SK-MEL-5 (cell line): ENCODE results near the gene LIPA. TPM values are rescaled to one million over a fixed set of nuclear protein-coding genes. Genes with fewer than 3 reads are reported as not detected.

Experiments
- total RNA-seq: library from RNA; depleted of rRNA; stranded (reverse); fragments of >200 nt; shearing (Covaris generic); gene quantifications from 2 replicates; pipeline ENCODE4 v1.2.3, GENCODE V29; 2014; rRNA removed

The LIPA gene
- total RNA-seq, 1 experiment from 2014 or later, result 68.2 TPM

Other genes starting within 250 kb of the LIPA start
- not detected in 2 replicates for gene CH25H, start 44.5 kb downstream of the LIPA start, total RNA-seq
- 1.7 and 2.0 TPM in 2 replicates for gene IFIT2, start 50.3 kb upstream of the LIPA start, total RNA-seq
- 4.5 and 5.0 TPM in 2 replicates for gene IFIT3, start 76.2 kb upstream of the LIPA start, total RNA-seq
- not detected in 2 replicates for gene IFIT1B, start 126.3 kb upstream of the LIPA start, total RNA-seq
- gene IFIT1, start 140.8 kb upstream of the LIPA start, total RNA-seq, result 0.24 and 1.3 TPM in 2 replicates
- gene IFIT5, start 162.8 kb upstream of the LIPA start, total RNA-seq, result 9.3 and 10.3 TPM in 2 replicates